H1 (cell line): ENCODE data around the gene FLOT1.

Experiments
- RAD21 ChIP-seq, 2 experiments: IDR thresholded peaks in 1 of 2; conservative IDR thresholded peaks in 1 of 2; 2 replicates each; pipeline ENCODE4 v1.6.1; 2011; ENCODE audit warnings: low read depth in 2 of 2, low read length in 2 of 2, improper control_type of control experiment in 1 of 2, inconsistent platforms in 1 of 2, mild to moderate bottlenecking in 1 of 2, moderate library complexity in 1 of 2
- SIN3A ChIP-seq, 2 experiments: IDR thresholded peaks in 1 of 2; conservative IDR thresholded peaks in 1 of 2; 2 replicates each; pipeline ENCODE4 v1.6.1; 2011 to 2012; ENCODE audit warnings: low read length in 2 of 2, improper control_type of control experiment in 1 of 2, low read depth in 1 of 2, mild to moderate bottlenecking in 1 of 2
- SUZ12 ChIP-seq: fragments of 200-600 bp; sonication (generic); IDR thresholded peaks from 2 replicates; pipeline ENCODE4 v1.6.1; 2012; ENCODE audit warnings: mild to moderate bottlenecking, inconsistent platforms, low read length, moderate library complexity, mixed read lengths
- TAF1 ChIP-seq: IDR thresholded peaks from 2 replicates; pipeline ENCODE4 v1.6.1; 2011; ENCODE audit warnings: mild to moderate bottlenecking, low read depth, low read length
- TF ChIP-seq, protein P1 (sequence below), 3 experiments: IDR thresholded peaks; 1 replicate in 2 of 3; 2 replicates in 1 of 3; pipeline versions ENCODE4 v1.5.1 to v1.6.1; 2011; ENCODE audit warnings: low read length in 3 of 3, mild to moderate bottlenecking in 3 of 3, inconsistent platforms in 2 of 3, low read depth in 1 of 3, moderate library complexity in 1 of 3; ENCODE audit not compliant: insufficient read depth in 1 of 3; ENCODE audit errors: control extremely low read depth in 1 of 3

DNA sequence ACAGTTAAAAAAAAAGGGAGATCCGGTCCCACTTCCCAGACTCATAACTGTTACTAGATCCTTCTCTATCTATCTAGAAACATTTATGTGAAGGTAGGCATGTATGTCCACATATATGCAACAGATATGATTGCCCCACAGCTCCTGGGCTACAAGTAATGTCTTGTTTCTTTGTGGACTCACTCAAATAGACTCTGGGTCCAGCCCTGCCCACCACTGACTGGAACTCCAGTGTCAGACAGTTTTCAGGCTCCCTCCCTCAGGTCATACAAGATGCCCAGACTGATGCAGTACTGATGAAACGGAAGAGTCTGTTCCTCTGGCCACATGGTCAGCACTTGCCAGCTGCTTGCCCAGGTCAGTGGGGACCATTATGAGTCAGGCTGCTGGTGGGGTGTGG is 32.6 kb upstream of the FLOT1 start:
- TF ChIP-seq, protein P1, sequence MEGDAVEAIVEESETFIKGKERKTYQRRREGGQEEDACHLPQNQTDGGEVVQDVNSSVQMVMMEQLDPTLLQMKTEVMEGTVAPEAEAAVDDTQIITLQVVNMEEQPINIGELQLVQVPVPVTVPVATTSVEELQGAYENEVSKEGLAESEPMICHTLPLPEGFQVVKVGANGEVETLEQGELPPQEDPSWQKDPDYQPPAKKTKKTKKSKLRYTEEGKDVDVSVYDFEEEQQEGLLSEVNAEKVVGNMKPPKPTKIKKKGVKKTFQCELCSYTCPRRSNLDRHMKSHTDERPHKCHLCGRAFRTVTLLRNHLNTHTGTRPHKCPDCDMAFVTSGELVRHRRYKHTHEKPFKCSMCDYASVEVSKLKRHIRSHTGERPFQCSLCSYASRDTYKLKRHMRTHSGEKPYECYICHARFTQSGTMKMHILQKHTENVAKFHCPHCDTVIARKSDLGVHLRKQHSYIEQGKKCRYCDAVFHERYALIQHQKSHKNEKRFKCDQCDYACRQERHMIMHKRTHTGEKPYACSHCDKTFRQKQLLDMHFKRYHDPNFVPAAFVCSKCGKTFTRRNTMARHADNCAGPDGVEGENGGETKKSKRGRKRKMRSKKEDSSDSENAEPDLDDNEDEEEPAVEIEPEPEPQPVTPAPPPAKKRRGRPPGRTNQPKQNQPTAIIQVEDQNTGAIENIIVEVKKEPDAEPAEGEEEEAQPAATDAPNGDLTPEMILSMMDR (IDR thresholded peaks at IDR 0.05; ENCODE audit: control extremely low read depth in 1 of 3, insufficient read depth in 1 of 3, low read depth in 1 of 3, low read length in 3 of 3) = no peak
- TF ChIP-seq SUZ12 = no peak
- TF ChIP-seq SIN3A (conservative IDR thresholded peaks at IDR 0.05 in 1 of 2, IDR thresholded peaks at IDR 0.05 in 1 of 2; ENCODE audit: low read depth in 1 of 2, low read length in 2 of 2) = no peak
- TF ChIP-seq TAF1 = no peak
- TF ChIP-seq RAD21 (IDR thresholded peaks at IDR 0.05 in 1 of 2, conservative IDR thresholded peaks at IDR 0.05 in 1 of 2; ENCODE audit: low read depth in 2 of 2, low read length in 2 of 2) = no peak
